T1000 (cell line): ENCODE measurements around the gene GRM5.
"Not testable (repeated sequence)": the region's sequence is repeated elsewhere in the genome, so short reads cannot be mapped to it uniquely, and the experiment has no call there.

Experiments
- DNase-seq: peaks from one replicate; lab custom pipeline; 2025; ENCODE audit warnings: mixed read lengths; lab: John Stamatoyannopoulos, UW

The GRM5 gene

GRCh38 chr11:88972210-88972609 lies 93.6 kb downstream of the GRM5 start:
- DNase-seq = no peak

GRCh38 chr11:88961621-88962020 lies 104.2 kb downstream of the GRM5 start:
- not testable (repeated sequence) for DNase-seq

- not testable (repeated sequence) for DNase-seq
Observed at GRCh38 chr11:88959857-88960256, 105.9 kb downstream of the GRM5 start.

- DNase-seq = no peak
Observed at GRCh38 chr11:88950975-88951374, 114.8 kb downstream of the GRM5 start.

DNA sequence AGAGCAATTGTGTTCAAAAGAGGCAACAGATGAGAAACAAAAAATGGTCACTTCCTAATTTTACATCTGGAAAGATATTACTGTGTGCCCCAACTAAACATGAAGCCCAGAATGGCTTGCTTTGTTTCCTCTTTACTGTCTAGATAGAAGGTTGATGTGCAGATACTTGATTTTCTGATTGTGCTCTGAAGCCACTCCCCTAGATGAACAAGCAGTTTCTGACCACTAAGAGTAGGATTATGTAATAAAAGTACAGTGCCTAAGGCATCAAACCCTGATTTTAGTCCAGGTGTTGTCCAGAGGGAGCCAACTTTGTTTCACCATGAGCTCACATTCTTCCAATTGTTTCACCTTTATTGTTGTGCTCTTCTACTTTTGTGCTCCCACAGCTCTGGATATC lies 116.9 kb downstream of the GRM5 start:
- DNase-seq = not testable (repeated sequence)

DNA sequence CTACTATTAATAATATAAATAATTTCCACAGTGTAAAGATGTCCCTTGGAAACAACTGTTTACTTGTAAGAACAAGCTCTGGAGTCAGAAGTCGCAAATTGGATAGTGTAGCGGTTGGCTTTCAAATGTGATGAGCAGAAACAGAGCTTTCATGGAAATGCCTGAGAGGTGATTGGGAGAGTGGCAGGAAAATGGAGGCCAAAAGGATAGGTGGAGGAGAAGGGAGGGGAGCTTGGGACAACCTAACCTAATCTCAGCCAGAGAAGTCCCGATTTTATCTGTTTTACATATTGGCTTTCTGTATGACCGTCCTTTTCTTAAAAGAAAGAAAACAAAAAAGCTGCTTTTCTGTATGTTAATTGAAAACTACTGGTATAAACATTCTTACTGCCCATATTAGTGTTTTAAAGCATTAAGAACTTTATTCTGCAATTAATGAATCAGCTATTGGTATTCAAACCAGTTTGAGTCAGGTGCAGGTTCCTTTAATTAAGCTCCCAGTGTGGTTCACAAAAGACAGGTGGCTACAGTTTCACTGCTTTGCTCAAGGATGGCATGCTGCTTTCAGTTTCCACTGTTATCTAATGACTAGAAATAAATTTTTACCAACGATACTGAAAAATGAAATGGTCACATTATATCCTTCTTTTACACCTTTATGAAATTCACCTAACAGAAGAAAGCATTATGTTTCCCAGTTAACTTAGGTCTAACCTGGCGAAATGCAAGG lies 117.8 kb downstream of the GRM5 start:
- not testable (repeated sequence) for DNase-seq

DNA sequence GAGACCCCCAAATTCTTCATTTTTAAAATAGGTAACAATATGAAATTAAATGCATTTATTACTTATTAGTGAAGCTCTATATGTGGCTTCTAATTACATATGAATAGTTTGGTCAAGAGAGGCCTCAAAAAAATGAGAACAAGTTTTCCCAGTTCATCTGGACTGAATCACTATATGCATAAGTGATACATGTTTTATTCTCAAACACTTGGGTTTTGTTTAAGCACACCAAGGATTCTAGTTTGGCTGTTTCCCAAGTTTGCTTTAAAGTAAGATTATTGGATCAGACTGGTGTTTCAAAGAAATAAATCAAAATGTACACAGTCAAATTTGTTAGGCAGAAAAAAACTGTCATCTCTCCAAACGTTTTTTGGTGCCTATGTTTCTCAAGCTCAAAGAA lies 136.1 kb downstream of the GRM5 start:
- DNase-seq = not testable (repeated sequence)

- DNase-seq = not testable (repeated sequence)
Observed at GRCh38 chr11:88917065-88917464, 148.7 kb downstream of the GRM5 start.

- no peak for DNase-seq
Observed at GRCh38 chr11:88909500-88909899, 156.3 kb downstream of the GRM5 start.

- not testable (repeated sequence) for DNase-seq
Observed at GRCh38 chr11:88901436-88901835, 164.3 kb downstream of the GRM5 start.

DNA sequence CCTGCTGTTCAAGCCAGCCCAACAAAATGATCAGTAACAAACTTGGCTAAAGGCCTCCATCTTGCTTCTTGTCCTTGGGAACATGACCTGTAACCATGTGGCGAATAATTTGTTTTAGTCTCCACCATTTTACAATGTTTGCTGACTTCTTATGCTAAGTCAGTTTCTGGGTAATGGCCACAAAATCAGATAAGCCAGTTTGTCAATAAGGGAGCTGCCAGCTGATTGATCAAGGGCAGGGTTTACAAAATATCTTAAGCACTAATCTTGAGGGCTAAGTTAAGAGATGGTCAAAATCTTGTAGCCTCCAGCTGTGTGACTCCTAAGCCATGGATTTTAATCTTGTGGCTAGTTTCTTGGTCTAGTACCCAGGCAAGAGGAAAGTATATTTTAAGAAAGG lies 176.9 kb downstream of the GRM5 start:
- not testable (repeated sequence) for DNase-seq

- no peak for DNase-seq
Observed at GRCh38 chr11:88886796-88887195, 179.0 kb downstream of the GRM5 start.

DNA sequence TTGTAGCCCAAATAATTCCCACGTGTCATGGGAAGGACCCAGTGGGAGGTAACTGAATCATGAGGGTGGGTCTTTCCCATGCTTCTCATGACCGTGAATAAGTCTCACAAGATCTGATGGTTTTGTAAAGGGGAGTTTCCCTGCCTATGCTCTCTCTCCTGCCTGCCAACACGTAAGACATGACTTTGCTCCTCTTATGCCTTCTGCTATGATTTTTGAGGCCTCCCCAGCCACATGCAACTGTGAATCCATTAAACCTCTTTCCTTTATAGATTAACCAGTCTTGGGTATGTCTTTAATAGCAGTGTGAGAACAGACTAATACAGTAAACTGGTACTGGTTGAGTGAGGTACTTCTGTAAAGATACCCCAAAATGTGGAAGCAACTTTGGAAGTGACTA lies 183.0 kb downstream of the GRM5 start:
- DNase-seq = not testable (repeated sequence)

DNA sequence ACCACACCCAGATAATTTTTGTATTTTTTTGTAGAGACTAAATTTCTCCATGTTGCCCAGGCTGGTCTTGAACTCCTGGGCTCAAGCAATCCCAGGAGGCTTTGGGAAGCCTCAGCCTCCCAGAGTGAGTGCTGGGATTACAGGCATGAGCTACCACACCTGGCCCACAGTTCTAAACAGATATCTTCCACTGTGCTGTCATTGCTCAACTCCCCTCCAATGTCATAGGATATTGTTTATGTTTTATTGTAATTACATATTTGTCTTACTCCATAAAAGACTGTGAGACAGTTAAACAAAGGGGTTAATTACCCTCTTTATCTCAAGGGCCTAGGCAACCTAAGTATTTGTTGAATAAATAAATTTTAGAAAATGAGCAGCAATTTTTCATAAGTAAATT lies 204.2 kb downstream of the GRM5 start:
- no peak for DNase-seq

DNA sequence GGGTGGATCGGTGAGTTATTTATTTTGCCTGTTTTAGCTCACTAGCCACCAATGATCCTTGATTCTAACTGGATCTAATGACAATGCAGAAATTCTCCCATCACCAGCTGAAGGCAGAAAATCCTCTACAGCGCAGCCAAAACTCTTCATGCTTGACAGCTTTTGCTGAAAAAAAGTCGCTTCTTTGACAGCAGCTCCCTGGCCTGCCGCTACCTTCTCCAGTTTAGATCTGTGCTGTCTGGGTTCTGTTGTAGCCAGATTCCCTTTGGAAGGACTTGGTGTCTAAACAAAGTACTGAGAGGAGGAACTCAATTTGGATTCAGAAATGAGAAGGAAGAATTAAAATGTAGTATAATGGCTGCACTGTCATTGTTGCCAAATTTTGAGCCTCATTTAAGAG lies 205.4 kb downstream of the GRM5 start:
- DNase-seq = not testable (repeated sequence)

DNA sequence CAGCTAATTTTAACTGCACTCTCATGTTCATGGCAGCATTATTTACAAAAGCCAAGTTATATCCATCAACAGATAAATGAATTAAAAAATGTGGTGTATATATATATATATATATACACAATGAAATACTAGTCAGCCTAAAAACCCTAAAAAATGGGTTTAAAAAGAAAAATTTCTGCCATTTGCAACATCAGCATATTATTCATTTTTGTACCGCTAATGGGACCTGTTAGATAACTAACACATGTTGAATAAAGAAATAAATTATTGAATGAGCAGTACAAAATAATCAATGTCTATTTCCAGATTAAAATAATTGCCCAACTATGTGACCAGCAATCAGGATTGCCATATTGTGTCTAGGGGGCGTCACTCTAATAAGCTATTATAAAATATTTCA lies 211.8 kb downstream of the GRM5 start:
- not testable (repeated sequence) for DNase-seq

GRCh38 chr11:88851547-88851946 lies 214.2 kb downstream of the GRM5 start:
- not testable (repeated sequence) for DNase-seq

- not testable (repeated sequence) for DNase-seq
Observed at GRCh38 chr11:88849773-88850172, 216.0 kb downstream of the GRM5 start.

- no peak for DNase-seq
Observed at GRCh38 chr11:88849368-88849767, 216.4 kb downstream of the GRM5 start.

DNA sequence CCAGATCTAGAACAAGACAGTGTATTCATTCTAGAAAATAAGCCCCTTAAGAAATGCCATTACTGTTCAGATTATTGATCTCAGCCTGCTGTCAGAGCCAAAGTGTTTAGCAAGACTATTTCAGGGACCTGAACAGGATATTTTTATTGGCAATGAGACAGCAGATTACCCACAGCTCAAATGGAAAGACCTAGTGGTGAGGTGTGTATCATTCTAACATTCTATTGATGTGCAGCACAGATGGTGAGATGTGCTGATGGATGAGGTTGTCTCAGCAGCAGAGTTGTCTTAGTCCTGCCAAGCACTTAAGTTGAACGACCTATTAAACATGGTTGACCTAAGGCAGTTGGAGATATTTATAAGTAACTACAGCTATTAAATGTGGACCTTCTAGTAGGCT lies 219.5 kb downstream of the GRM5 start:
- DNase-seq = not testable (repeated sequence)

DNA sequence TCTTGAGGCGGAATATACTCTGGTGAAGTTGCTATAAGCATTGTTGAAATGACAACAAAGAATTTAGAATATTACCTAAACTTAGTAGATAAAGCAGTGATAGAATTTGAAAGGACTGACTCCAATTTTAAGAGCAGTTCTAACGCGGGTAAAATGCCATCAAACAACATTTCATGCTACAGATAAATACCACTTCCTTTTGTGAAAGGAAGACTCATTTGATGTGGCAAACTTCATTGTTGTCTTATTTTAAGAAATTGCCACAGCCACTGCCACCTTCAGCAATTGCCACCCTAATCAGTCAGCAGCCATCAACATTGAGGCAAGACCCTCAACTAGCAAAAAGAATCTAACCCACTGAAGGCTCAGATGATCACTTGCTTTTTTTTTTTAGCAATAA lies 220.8 kb downstream of the GRM5 start:
- not testable (repeated sequence) for DNase-seq

DNA sequence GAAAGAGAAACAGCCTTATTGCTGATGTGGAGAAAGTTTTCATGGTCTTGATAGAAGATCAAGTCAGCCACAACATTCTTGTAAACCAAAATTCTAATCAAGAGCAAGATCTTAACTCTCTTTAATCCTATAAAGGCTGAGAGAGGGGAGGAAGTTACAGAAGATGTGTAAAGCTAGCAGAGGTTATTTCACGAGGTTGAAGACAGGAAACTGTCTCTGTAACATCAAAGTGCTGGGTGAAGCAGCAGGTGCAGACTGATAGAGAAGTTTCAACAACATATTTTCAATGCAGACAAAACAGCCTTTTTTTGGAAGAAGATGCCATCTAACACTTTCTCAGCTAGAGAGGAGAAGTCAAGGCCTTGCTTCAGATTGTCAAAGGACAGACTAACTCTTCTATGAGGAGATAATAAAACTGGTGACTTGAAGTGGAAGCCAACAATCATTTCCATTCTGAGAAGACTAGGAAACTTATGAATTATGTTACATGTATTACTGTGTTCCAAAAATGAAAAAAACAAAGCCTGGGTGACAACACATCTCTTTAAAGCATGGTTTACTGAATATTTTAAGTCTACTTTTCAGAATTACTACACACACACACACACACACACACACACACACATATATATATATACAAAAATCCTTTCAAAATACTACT lies 221.9 kb downstream of the GRM5 start:
- not testable (repeated sequence) for DNase-seq

DNA sequence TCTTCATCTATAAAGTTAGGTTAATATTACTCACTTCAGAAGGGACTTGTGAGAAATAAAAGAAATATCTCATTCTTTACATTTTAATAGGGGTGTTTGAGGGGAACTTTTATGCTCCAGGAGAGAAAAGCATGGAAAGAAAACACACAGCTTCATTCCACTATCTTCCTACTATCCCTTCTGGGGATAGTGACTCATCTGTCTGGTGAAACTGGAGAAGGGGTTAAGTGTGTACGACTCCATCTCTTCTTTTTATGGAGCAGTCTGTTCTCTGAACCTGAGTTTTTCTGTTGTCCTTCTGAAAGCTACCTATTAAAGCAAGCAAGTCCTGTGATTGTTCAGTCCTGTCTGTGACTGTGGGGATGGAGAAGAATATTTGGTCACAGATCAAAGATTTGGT lies 227.6 kb downstream of the GRM5 start:
- DNase-seq = not testable (repeated sequence)
